ENCODE results near the gene CD99L2.

GRCh38 chrX:150896632-150897031 is 1.8 kb downstream of the CD99L2 start:
- no peak for TF ChIP-seq POLR2A (IDR thresholded peaks at IDR 0.05)
- TF ChIP-seq, protein P1, sequence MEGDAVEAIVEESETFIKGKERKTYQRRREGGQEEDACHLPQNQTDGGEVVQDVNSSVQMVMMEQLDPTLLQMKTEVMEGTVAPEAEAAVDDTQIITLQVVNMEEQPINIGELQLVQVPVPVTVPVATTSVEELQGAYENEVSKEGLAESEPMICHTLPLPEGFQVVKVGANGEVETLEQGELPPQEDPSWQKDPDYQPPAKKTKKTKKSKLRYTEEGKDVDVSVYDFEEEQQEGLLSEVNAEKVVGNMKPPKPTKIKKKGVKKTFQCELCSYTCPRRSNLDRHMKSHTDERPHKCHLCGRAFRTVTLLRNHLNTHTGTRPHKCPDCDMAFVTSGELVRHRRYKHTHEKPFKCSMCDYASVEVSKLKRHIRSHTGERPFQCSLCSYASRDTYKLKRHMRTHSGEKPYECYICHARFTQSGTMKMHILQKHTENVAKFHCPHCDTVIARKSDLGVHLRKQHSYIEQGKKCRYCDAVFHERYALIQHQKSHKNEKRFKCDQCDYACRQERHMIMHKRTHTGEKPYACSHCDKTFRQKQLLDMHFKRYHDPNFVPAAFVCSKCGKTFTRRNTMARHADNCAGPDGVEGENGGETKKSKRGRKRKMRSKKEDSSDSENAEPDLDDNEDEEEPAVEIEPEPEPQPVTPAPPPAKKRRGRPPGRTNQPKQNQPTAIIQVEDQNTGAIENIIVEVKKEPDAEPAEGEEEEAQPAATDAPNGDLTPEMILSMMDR (IDR thresholded peaks at IDR 0.05), result no peak

Data from adrenal gland (tissue), 5 donors.